HG02973 (cell line): ENCODE measurements around the gene MPV17.
"Not testable (repeated sequence)": the region's sequence is repeated elsewhere in the genome, so short reads cannot be mapped to it uniquely, and the experiment has no call there.

Experiments used
- ATAC-seq: cut with Tn5 transposase; IDR thresholded peaks from one replicate; pipeline ENCODE4 v1.9.1; 2021; ENCODE audit warnings: moderate library complexity; ENCODE audit not compliant: unreplicated experiment

The MPV17 gene

GRCh38 chr2:27268296-27268695, 54.6 kb downstream of the MPV17 start:
- ATAC-seq, result not testable (repeated sequence)

GRCh38 chr2:27265536-27265870, 57.4 kb downstream of the MPV17 start:
- no peak for ATAC-seq

- no peak for ATAC-seq
These were observed 58.0 kb downstream of the MPV17 start for GRCh38 chr2:27264753-27265535.

- no peak for ATAC-seq
These were observed 58.6 kb downstream of the MPV17 start for GRCh38 chr2:27264253-27264752.

- no peak for ATAC-seq
These were observed 59.3 kb downstream of the MPV17 start for GRCh38 chr2:27263287-27264252.

- ATAC-seq, result no peak
These were observed 60.3 kb downstream of the MPV17 start, which contains the start of gene SLC30A3 for GRCh38 chr2:27262379-27263286. Gene SLC30A3, minus strand, starts transcription at chr2:27263047. Its CDS starts 141 bp downstream, at chr2:27262906.

- no peak for ATAC-seq
These were observed 61.0 kb downstream of the MPV17 start for GRCh38 chr2:27261926-27262298.

GRCh38 chr2:27261241-27261925, 61.5 kb downstream of the MPV17 start:
- ATAC-seq, result no peak
